Measurements from ENCODE around the gene CSNK1A1L. TPM values are rescaled to one million over a fixed set of nuclear protein-coding genes. Genes with fewer than 3 reads are reported as not detected.

CSNK1A1L gene
- total and polyA plus RNA-seq, 2 of the 13 experiments (the other 11 are each of a cell fraction or from before 2014, with no cell fraction given), result not detected

DNA sequence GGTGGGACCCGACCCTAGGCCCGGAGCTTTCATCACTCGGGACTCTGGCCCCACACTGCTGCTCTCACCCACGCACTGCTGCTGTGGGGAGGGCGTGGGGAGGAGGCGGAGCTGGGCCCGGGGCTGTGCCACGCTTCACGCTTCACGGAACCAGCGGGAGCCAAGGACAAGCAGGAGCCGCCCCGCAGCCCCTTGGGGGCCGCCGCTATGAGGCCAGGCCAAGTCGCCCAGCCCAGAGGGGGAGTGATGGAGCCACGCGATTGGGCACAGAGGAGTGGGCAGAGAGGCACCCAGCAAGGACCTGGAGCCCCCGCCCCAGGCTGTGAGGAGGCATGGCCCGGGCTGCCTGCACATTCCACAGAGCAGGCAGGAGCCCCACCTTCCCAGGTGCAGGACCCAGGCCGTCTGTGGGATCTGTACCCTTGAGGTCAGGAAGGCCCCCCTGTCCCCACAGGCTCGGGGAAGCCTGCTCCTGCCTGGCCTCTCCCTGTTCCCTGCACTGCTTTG, 35.8 kb downstream of the CSNK1A1L start (continued):
- TF ChIP-seq, protein P1, sequence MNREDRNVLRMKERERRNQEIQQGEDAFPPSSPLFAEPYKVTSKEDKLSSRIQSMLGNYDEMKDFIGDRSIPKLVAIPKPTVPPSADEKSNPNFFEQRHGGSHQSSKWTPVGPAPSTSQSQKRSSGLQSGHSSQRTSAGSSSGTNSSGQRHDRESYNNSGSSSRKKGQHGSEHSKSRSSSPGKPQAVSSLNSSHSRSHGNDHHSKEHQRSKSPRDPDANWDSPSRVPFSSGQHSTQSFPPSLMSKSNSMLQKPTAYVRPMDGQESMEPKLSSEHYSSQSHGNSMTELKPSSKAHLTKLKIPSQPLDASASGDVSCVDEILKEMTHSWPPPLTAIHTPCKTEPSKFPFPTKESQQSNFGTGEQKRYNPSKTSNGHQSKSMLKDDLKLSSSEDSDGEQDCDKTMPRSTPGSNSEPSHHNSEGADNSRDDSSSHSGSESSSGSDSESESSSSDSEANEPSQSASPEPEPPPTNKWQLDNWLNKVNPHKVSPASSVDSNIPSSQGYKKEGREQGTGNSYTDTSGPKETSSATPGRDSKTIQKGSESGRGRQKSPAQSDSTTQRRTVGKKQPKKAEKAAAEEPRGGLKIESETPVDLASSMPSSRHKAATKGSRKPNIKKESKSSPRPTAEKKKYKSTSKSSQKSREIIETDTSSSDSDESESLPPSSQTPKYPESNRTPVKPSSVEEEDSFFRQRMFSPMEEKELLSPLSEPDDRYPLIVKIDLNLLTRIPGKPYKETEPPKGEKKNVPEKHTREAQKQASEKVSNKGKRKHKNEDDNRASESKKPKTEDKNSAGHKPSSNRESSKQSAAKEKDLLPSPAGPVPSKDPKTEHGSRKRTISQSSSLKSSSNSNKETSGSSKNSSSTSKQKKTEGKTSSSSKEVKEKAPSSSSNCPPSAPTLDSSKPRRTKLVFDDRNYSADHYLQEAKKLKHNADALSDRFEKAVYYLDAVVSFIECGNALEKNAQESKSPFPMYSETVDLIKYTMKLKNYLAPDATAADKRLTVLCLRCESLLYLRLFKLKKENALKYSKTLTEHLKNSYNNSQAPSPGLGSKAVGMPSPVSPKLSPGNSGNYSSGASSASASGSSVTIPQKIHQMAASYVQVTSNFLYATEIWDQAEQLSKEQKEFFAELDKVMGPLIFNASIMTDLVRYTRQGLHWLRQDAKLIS (CRISPR knock-in tag; IDR thresholded peaks at IDR 0.05), result no peak
- TF ChIP-seq TBL1XR1 (IDR thresholded peaks at IDR 0.05; ENCODE audit: borderline replicate concordance, low read length, partially characterized antibody) (no peak), KLF6 (CRISPR knock-in tag; IDR thresholded peaks at IDR 0.05) (no peak), ZSCAN12 (CRISPR knock-in tag; IDR thresholded peaks at IDR 0.05) (no peak), ZNF776 (CRISPR knock-in tag; IDR thresholded peaks at IDR 0.05) (no peak), SMAD9 (CRISPR knock-in tag; IDR thresholded peaks at IDR 0.05) (no peak)
- TF ChIP-seq, protein P2, sequence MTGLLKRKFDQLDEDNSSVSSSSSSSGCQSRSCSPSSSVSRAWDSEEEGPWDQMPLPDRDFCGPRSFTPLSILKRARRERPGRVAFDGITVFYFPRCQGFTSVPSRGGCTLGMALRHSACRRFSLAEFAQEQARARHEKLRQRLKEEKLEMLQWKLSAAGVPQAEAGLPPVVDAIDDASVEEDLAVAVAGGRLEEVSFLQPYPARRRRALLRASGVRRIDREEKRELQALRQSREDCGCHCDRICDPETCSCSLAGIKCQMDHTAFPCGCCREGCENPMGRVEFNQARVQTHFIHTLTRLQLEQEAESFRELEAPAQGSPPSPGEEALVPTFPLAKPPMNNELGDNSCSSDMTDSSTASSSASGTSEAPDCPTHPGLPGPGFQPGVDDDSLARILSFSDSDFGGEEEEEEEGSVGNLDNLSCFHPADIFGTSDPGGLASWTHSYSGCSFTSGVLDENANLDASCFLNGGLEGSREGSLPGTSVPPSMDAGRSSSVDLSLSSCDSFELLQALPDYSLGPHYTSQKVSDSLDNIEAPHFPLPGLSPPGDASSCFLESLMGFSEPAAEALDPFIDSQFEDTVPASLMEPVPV (CRISPR knock-in tag; IDR thresholded peaks at IDR 0.05), result 0 out of 2 replicates have a peak, but pooled peaks have one; percentile 45
- TF ChIP-seq, protein P3, sequence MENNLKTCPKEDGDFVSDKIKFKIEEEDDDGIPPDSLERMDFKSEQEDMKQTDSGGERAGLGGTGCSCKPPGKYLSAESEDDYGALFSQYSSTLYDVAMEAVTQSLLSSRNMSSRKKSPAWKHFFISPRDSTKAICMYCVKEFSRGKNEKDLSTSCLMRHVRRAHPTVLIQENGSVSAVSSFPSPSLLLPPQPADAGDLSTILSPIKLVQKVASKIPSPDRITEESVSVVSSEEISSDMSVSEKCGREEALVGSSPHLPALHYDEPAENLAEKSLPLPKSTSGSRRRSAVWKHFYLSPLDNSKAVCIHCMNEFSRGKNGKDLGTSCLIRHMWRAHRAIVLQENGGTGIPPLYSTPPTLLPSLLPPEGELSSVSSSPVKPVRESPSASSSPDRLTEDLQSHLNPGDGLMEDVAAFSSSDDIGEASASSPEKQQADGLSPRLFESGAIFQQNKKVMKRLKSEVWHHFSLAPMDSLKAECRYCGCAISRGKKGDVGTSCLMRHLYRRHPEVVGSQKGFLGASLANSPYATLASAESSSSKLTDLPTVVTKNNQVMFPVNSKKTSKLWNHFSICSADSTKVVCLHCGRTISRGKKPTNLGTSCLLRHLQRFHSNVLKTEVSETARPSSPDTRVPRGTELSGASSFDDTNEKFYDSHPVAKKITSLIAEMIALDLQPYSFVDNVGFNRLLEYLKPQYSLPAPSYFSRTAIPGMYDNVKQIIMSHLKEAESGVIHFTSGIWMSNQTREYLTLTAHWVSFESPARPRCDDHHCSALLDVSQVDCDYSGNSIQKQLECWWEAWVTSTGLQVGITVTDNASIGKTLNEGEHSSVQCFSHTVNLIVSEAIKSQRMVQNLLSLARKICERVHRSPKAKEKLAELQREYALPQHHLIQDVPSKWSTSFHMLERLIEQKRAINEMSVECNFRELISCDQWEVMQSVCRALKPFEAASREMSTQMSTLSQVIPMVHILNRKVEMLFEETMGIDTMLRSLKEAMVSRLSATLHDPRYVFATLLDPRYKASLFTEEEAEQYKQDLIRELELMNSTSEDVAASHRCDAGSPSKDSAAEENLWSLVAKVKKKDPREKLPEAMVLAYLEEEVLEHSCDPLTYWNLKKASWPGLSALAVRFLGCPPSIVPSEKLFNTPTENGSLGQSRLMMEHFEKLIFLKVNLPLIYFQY (CRISPR knock-in tag; IDR thresholded peaks at IDR 0.05; ENCODE audit: borderline replicate concordance), result no peak
